GM19351 (cell line): ENCODE results near the gene ENKD1.
A peak's percentile ranks its signal among the peaks of the same experiment; 100 is the strongest.
"Not testable (repeated sequence)": the region's sequence is repeated elsewhere in the genome, so short reads cannot be mapped to it uniquely, and the experiment has no call there.

Source experiments
- ATAC-seq: cut with Tn5 transposase; IDR thresholded peaks from one replicate; pipeline ENCODE4 v1.9.1; 2021; ENCODE audit warnings: mild to moderate bottlenecking, moderate library complexity; ENCODE audit not compliant: unreplicated experiment

Gene ENKD1, protein sequence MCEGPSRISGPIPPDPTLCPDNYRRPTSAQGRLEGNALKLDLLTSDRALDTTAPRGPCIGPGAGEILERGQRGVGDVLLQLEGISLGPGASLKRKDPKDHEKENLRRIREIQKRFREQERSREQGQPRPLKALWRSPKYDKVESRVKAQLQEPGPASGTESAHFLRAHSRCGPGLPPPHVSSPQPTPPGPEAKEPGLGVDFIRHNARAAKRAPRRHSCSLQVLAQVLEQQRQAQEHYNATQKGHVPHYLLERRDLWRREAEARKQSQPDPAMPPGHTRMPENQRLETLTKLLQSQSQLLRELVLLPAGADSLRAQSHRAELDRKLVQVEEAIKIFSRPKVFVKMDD

DNA sequence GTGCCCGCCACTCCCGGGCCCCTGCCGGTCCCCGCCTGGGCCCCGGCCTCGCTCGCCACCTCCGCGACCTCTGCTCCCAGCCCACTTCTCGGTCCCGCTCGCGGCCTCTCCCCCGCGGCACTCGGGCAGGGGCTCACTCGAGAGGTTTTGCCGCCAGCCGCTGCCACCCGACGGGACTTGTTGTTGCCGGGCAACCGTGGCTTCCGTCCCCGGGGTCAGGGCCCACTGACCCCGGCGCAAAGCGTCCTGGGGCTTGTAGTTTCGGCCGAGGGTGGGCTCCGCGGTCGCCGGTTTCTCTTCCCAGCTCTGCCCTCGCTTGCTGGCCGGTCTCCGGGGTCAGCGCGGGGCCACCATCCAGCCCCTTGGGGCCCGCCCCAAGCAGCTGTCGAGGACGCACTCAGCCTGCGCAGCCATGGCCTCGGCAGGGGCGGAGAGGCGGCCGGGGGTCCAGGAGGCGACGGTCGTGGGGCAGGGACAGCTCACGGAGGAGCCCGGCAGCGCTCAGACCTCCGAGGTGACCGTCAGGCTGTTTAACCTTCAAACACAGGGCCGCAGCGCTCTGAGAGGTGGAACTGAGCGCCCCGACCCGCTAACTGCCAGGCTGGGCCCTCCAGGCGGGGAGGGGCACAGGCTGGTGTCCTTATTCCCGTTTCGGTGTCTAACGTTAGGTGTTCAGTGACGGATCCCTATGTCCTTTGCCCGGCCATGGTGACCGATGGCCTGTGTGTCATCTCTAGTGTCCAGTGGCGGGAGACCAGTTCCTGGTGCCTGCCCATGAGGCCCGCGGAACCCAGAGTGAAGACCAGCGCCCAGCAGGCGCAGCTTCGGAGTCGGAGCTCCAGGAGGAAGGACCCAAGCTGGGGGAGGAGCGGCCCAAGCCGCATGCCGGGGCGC is at the start of gene ENKD1, which contains the start of gene C16orf86:
ENKD1 (minus strand) TSS at position 192 of the 894 bp plus-strand sequence. CDS start 308 bp downstream, outside the sequence.
C16orf86 (plus strand) TSS at position 256 of the 894 bp plus-strand sequence; CDS start at position 413, 157 bp downstream.
- peak; percentile 55 for ATAC-seq

DNA sequence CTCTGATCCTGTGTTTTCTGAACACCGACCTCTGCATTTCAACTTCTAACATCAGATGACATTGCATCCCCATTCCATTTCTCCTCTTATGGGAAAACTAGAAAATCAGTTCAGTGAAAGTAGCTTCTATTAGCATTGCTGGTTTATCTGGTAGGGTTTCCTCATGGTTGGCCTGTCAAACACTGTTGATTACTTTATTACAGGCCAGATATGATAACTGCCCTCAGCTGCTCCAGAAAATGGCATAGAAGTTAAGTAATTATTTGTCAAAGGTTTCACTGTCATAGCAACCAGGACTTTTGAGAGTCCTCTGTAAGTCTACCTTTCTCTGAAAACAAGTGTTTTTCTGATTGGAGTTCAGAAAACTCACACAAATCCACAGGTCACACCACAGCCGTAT is 49.5 kb upstream of the ENKD1 start:
- no peak for ATAC-seq

DNA sequence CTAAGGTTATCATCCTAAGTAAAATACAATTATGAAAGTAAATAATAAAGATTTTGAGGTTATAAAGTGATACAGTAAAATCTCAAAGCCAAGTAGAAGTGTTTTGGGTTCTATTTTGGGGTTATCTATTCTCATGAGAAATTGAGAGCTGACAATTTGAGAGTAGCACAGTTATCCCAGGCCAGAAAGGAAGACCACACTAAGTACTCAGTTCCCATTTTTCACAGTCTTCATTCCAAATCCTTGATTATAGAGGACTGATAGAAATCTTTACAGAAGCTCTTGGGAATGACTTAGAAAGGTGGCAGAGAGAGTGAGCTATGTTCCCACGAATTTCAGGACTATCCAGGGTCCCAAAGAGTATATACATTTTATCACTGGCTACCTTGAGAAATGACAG is 48.0 kb upstream of the ENKD1 start:
- no peak for ATAC-seq

DNA sequence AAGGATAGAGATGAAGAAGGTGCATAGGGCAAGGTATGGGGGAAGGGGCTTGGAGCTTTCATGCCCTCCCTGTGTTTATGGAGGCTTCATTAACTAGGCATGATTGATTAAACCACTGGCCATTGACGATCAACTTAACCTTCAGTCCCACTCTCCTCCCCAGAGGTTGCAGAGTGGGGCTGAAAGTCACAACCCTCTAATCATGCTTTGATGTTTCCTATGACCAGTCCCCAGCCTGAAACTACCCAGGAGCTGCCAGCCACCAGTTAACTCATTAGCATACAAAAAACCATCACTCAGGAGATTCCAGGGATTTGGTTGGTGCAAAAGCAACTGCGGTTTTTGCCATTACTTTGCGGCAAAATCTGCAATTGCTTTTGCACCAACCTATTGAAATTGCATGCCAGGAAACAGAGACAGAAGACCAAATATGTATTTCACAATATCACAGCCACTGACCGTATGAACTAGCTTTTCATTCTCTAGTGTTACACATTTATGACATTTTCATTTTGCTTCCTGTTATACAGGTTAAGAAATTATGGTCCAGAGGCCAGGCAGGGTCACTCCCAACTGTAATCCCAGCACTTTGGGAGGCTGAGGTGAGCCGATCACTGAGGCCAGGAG is 47.2 kb upstream of the ENKD1 start:
- ATAC-seq = no peak

DNA sequence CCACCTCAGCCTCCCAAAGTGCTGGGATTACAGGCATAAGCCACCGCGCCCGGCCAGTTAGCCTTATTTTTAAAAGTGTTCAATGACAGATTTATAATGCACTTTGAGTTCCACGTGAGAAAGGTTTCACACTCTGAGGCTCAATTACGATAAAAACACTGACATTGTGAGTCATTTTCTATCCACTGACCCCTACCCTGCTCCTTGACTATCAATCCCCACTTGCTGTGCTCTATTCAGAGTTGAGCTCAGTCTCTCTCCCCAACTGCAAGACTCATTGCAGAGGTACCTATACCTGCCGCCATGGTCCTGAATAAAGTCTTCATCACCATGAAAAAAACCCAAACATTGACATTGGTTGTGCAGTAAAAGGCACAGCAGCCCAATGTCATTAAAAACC is 44.1 kb upstream of the ENKD1 start:
- ATAC-seq = no peak

DNA sequence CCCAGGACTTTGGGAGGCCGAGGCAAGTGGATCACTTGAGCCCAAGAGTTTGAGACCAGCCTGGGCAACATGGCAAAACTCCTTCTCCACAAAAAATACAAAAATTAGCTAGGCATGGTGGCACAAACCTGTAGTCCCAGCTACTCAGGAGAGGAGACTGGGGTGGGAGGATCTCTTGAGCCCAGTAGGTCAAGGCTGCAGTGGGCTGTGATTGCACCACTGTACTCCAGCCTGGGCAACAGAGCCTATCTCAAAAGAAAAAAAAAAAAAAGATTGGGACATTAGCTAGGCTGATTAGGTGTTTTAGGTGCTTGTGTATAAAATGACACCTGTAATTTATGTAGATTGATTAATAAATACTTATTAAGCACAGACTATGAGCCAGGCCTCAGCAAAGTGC is 42.5 kb upstream of the ENKD1 start:
- no peak for ATAC-seq

DNA sequence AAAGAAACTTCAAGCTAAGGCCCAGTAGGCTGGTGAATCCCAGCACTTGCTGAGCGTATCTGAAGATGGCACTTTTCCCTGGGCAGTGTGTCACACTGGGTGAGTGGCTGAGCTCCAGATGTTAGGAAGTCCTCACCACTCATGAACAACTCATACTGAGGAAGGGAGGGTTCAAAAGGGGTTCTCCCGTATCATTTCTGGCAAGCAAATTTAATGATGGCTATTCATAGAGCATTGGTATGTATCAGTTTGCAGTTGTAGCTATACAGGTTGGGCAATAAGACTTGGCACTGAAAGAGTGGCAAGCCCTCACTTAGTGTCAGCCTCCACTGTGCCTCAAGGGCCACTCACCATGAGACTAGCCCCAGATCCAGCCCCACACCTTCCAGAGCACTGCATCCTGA is 41.8 kb upstream of the ENKD1 start:
- ATAC-seq = no peak

DNA sequence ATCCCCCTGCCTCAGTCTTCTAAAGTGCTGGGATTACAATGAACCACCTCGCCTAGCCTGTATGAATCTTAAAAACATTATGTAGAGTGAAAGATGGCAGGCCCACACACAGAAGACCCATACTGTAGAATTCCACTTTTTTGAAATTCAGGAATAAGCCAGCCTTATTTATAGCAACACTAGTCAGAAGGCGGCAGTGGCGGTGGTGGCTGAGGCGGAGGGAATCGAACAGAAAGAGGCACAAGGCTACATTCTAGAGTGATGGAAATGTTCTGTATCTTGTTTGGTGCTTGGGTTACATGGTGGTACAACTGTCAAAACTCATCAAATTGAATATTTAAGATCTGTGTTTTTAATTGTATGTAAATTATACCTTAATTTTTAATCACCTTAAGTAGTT is 41.2 kb upstream of the ENKD1 start:
- no peak for ATAC-seq

DNA sequence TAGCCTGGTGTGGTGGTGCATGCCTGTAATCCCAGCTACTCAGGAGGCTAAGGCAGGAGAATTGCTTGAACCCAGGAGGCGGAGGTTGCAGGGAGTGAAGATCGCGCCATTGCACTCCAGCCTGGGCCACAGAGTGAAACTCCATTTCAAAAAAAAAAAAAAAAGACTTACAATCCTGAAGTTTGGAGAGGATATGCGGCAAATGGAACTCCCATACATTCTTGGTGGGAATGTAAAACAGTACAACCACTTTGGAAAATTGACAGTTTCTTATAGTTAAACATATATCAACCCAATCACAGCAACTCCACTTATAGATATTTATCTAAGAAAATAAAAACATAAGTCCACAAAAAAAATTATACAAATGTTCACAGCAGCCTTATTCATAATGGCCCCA is 40.7 kb upstream of the ENKD1 start:
- no peak for ATAC-seq

DNA sequence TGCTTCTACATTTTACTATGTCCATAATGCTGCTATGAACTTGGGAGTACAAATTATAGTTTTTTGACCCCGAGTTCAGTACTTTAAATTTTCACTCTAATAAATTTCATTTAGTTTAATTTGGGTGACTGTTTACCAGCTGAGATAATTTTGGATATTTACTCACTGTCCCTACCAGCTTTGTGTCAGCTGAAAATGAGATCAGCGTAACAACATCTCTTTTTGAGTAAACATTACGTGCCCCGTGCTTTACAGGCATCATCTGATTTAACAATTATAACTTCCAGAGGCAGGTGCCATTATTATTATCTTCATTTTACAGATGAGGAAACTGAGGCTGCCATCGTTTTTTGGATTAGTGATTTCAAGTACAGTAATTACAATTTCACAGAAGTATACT is 37.6 kb upstream of the ENKD1 start:
- ATAC-seq = no peak

DNA sequence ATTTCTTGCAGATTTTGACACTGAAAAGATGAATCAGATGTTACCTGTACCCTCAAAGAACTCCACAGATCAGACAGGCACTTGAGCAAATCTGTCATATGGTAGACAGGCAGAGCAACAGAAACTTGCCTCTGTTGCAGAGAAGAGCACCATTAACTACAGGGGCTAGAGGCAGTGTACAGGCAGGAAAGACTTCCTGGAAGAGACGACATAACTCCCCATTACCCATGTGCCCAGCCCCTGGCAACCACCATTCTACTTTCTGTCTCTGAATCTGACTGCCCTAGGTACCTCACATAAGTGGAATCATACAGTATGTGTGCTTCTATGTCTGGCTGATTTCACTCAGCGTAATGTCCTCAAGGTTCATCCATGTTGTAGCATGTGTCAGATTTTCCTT is 37.1 kb upstream of the ENKD1 start:
- ATAC-seq = no peak

DNA sequence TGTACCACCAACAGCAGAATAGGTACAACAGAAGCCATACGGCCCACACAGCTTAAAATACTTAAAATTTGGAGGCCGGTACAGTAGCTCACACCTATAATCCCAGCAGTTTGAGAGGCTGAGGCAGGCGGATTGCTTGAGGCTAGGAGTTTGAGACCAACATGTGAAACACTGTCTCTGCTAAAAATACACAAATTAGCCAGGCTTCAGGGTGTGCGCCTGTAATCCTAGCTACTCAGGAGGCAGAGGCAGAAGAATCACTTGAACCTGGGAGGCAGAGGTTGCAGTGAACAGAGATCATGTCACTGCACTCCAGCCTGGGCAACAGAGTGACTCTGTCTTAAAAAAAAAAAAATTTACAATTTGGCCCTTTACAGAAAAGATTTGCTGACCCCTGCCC is 35.6 kb upstream of the ENKD1 start:
- ATAC-seq = no peak

DNA sequence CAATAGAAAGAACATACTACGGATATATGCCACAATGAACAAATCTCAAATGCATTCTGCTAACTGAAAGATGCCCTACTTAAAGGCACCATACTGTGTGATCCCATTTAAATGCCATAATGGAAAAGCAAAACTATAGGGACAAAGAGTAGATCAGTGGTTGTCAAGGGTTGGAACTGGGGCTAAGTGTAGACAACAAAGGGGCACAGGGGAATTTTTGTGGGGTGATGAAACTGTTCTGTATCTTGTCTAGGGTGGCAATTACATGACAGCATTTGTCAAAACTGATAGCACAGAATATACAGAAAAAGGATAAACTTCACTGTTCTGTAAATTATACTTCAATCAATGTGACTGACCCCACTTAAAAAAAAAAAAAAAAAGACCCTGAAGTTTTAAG is 34.9 kb upstream of the ENKD1 start:
- no peak for ATAC-seq

DNA sequence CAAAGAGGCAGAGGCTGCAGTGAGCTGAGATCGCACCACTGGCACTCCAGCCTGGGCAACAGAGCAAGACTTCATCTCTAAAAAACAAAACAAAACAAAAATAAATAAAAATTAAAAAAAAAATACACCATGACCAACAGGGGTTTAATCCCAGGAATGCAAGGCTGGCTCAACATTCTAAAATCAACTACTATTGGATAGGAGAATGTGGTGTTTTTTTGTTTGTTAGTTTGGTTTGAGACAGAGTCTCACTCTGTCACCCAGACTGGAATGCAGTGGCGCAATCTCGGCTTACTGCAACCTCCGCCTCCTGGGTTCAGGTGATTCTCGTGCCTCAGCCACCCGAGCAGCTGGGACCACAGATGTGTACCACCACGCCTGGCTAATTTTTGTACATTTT is 32.7 kb upstream of the ENKD1 start:
- no peak for ATAC-seq

DNA sequence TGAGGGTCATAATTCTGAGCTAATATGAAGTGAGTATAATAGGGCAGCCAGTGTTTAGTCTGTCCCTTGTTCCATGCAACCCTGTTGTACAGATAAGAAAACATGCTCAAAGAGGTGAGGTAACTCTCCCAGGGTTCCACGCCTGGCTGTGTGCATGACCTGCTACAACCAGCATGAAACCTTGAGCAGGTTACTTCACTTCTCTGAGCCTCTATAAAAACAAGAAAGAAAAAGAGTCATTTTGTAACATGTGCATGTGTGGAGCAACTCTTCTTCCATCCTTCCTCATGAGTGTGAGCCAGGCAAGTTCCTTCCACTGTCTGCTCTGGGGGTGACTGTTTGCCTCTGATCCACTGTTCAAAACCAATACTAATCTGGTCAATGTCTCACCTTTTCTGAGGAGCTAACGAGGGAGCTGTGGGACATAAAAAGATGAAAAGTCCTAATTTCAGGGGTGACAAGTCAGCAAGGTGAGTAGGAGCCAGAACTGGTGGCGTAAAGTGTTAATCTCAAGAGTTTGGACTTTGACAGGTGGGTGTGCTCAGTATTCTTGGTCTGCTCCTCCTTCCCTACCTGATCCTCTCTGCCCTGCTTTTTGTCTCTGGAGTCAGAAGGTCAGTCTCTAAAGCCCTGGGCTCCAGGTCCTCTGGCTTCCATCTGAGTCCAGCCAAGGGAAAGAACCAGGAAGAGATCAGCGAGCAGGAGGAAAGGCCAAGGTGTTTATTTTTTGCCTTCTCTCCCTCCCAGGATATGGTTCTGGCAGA is 31.1 kb upstream of the ENKD1 start:
- ATAC-seq = no peak

DNA sequence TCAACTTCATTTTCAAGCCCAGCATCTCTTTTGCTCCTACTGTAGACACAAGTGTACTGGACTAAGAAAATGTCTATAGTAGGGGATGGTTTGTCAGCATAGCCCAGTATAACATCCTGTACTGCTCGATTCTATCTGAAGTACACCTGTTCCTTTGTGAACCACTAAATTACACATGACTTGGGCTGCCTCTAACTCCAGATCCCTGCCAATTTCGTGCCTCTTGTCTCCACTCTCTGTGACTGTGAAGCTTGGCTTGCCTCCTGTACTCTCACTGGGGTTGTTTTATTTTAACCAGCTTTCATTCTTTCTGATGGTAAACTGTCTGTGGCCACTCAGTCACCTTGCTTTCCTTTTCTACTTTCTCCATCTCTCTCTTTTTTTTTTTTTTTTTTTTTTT is 28.1 kb upstream of the ENKD1 start:
- no peak for ATAC-seq

DNA sequence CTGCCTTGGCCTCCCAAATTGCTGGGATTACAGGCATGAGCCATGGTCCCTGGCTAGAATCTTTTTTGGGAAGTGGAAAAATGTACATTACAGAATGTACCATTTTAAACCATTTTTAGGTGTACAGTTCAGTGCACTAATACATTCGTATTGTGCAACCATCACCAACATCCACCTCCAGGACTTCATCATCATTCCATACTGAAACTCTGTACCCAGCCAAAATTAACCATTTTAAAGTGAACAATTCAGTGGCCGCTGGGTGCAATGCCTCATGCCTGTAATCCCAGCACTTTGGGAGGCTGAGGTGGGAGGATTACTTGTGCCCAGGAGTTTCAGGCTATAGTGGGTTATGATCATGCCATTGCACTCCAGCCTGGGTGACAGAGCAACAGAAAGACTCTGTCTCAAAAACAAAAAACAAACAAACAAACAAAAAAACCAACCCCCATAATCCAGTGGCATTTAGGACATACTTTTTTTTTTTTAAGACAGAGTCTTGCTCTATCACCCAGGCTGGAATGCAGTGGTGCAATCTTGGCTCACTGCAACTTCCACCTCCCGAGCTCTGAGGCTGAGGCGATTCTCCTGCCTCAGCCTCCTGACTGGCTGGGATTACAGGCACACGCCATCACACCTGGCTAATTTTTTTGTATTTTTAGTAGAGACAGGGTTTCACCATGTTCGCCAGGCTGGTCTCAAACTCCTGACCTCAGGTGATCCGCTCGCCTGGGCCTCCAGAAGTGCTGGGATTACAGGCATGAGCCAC is 27.2 kb upstream of the ENKD1 start:
- ATAC-seq = not testable (repeated sequence)

DNA sequence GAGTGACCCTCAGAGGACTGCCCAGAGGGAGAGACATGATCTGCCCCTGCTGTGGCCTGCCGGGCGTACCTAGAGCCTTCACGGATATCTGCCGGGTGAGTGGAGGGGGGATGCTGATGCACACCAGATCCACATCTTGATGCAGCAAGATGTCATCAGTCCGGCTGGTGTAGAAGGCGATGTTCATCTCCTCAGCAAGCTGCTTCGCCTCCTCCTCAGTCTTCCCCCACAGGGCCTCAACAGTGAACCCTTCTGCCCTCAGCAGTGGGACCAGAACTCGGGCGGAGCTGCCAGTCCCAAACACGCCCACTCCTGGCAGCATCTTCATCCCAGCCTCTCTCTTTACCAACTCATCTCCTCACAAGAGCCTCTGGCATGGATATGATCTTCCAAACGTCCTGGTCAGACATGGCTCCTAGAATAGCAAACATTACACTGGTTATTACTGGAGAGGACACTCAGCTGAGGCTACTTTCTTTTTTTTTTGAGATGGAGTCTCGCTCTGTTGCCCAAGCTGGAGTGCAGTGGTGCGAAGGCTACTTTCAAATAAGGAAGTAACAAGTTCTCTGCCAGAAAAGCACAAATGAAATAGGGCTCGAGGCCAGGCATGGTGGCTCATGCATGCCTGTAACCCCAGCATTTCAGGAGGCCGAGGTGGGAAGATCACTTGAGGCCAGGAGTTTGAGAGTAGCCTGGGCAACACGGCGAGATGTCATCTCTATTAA is 19.0 kb upstream of the ENKD1 start:
- no peak for ATAC-seq

DNA sequence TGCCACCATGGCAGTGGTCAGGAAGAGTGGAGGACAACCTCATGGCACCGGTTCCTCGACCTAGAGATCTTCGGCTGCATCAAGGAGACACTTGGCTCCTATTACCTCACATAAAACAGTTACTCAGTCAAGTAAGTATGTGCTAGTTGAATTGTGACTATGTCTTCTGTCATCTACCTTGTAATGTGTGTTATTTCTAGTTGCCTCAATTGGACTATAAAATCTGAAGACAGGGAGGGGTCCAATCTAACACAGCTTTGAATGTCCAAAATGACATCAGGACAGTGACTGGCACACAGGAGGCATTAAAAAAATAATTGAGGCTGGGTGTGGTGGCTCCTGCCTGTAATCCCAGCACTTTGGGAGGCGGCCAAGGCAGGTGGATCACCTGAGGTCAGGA is 17.2 kb upstream of the ENKD1 start:
- no peak for ATAC-seq
